Fibroblast of lung (primary cell): ENCODE results near the gene COL4A2. TPM values are rescaled to one million over a fixed set of nuclear protein-coding genes. Genes with fewer than 3 reads are reported as not detected.

Source experiments
- DNase-seq, 2 donors: peaks; one replicate each; pipeline versions ENCODE4 v3.0.0 to v3.0.0-alpha.2; 2010; ENCODE audit warnings: low read depth in 2 of 2
- H2AFZ ChIP-seq: 2 replicates; pipeline ENCODE4 v1.5.1; 2012; ENCODE audit warnings: low read length, control low read depth, inconsistent platforms
- H3K27ac ChIP-seq: 2 replicates; pipeline ENCODE4 v1.5.1; 2011; ENCODE audit warnings: low read length, control low read depth; ENCODE audit not compliant: insufficient read depth
- H3K27me3 ChIP-seq: 2 replicates; pipeline ENCODE4 v1.5.1; 2011; ENCODE audit warnings: mild to moderate bottlenecking, low read length; ENCODE audit not compliant: control insufficient read depth, insufficient read depth
- H3K36me3 ChIP-seq: 2 replicates; pipeline ENCODE4 v1.5.1; 2011; ENCODE audit warnings: low read length; ENCODE audit not compliant: control insufficient read depth, insufficient read depth
- H3K4me1 ChIP-seq: 2 replicates; pipeline ENCODE4 v1.5.1; 2011; ENCODE audit warnings: low read length; ENCODE audit not compliant: control insufficient read depth, insufficient read depth; ENCODE audit errors: extremely low read depth
- H3K4me2 ChIP-seq: 2 replicates; pipeline ENCODE4 v1.5.1; 2011; ENCODE audit warnings: low read length, control low read depth; ENCODE audit not compliant: insufficient read depth; ENCODE audit errors: extremely low read depth
- H3K4me3 ChIP-seq, 4 experiments: fragments of 200-600 bp in 1 of 4; sonication (generic) in 1 of 4; replicated peaks in 1 of 4; 2 replicates each; pipeline ENCODE4 v1.5.1; 2011 to 2016; ENCODE audit warnings: low read length in 4 of 4, low read depth in 3 of 4, mild to moderate bottlenecking in 3 of 4, control low read depth in 2 of 4, inconsistent platforms in 1 of 4, mixed read lengths in 1 of 4; ENCODE audit not compliant: insufficient read depth in 1 of 4; ENCODE audit errors: control extremely low read depth in 1 of 4
- H3K79me2 ChIP-seq: 2 replicates; pipeline ENCODE4 v1.5.1; 2012; ENCODE audit warnings: mild to moderate bottlenecking, low read length, inconsistent platforms; ENCODE audit not compliant: control insufficient read depth, insufficient read depth
- H3K9ac ChIP-seq: 2 replicates; pipeline ENCODE4 v1.5.1; 2011; ENCODE audit warnings: mild to moderate bottlenecking, low read length, control low read depth; ENCODE audit not compliant: insufficient read depth
- H3K9me3 ChIP-seq: 2 replicates; pipeline ENCODE4 v1.5.1; 2012; ENCODE audit warnings: low read depth, low read length; ENCODE audit not compliant: control insufficient read depth, insufficient read depth
- H4K20me1 ChIP-seq: 2 replicates; pipeline ENCODE4 v1.5.1; 2011; ENCODE audit warnings: low read length; ENCODE audit not compliant: control insufficient read depth, insufficient read depth; ENCODE audit errors: extremely low read depth
- EZH2 ChIP-seq: IDR thresholded peaks from 2 replicates; pipeline ENCODE4 v1.5.1; 2012; ENCODE audit warnings: low read length, control low read depth, mild to moderate bottlenecking; ENCODE audit errors: missing control alignments
- polyA plus RNA-seq, 2 donors: library from polyadenylated mRNA; depleted of rRNA in 1 of 2; stranded (reverse) in 1 of 2; unstranded in 1 of 2; fragments of >200 nt; gene quantifications; 2 replicates each; pipeline ENCODE4 v1.2.1, GENCODE V29; 2011 to 2012; ENCODE audit warnings: missing spikeins in 1 of 2
- total RNA-seq: library from RNA; depleted of rRNA; stranded (reverse); fragments of >200 nt; gene quantifications from 2 replicates; pipeline ENCODE4 v1.2.1, GENCODE V29; 2014
- TF ChIP-seq, protein P1 (sequence below), 2 donors: IDR thresholded peaks in 1 of 2; conservative IDR thresholded peaks in 1 of 2; 1 replicate in 1 of 2; 2 replicates in 1 of 2; pipeline ENCODE4 v1.5.1; 2011 to 2012; ENCODE audit warnings: low read length in 2 of 2, control low read depth in 1 of 2, inconsistent platforms in 1 of 2, low read depth in 1 of 2, mild to moderate bottlenecking in 1 of 2

The COL4A2 gene
- total and polyA plus RNA-seq, 2 donors (not counting 1 experiment from before 2014, with no cell fraction given) = 93.1 to 463 TPM

DNA sequence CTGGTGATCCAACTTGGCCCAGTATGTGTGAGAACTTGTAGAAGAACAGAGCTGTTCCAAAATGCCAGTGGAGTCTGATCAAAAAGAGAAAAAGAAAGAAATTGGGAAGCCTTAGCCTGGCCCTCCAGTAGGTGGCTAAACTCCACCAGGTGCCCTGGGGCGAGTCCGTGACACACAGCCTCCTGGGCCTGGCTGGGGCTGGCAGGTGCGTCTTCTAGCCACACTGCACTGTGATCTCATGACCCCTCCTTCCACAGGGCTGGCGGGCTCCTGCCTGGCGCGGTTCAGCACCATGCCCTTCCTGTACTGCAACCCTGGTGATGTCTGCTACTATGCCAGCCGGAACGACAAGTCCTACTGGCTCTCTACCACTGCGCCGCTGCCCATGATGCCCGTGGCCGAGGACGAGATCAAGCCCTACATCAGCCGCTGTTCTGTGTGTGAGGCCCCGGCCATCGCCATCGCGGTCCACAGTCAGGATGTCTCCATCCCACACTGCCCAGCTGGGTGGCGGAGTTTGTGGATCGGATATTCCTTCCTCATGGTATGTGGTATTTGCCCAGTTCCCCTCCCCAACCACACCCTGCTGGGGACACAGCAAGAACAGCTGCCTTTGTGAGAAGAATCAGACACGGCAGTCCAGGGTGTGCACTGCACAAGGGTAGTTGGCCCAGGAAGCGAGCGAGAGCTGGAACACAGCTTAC, 200.7 kb downstream of the COL4A2 start:
- peaks cover 23% of the 10 kb centered on the region for H3K36me3 ChIP-seq
- no peak overlapping the region for H3K4me3 ChIP-seq
- H3K27me3 ChIP-seq = no peaks in the 10 kb centered on the region
- H3K4me1 ChIP-seq = no peaks in the 10 kb centered on the region
- H3K4me2 ChIP-seq = no peak overlapping the region
- H3K27ac ChIP-seq = no peak overlapping the region
- H3K9me3 ChIP-seq = no peaks in the 10 kb centered on the region
- no peak overlapping the region for H2AFZ ChIP-seq
- H4K20me1 ChIP-seq = no peaks in the 10 kb centered on the region
- no peak for DNase-seq
- TF ChIP-seq, protein P1, sequence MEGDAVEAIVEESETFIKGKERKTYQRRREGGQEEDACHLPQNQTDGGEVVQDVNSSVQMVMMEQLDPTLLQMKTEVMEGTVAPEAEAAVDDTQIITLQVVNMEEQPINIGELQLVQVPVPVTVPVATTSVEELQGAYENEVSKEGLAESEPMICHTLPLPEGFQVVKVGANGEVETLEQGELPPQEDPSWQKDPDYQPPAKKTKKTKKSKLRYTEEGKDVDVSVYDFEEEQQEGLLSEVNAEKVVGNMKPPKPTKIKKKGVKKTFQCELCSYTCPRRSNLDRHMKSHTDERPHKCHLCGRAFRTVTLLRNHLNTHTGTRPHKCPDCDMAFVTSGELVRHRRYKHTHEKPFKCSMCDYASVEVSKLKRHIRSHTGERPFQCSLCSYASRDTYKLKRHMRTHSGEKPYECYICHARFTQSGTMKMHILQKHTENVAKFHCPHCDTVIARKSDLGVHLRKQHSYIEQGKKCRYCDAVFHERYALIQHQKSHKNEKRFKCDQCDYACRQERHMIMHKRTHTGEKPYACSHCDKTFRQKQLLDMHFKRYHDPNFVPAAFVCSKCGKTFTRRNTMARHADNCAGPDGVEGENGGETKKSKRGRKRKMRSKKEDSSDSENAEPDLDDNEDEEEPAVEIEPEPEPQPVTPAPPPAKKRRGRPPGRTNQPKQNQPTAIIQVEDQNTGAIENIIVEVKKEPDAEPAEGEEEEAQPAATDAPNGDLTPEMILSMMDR (conservative IDR thresholded peaks at IDR 0.05 in 1 of 2, IDR thresholded peaks at IDR 0.05 in 1 of 2; ENCODE audit: low read depth in 1 of 2, low read length in 2 of 2) = no peak
- TF ChIP-seq EZH2 = no peak
- H3K9ac ChIP-seq = no peak overlapping the region
- H3K79me2 ChIP-seq = no peaks in the 10 kb centered on the region

DNA sequence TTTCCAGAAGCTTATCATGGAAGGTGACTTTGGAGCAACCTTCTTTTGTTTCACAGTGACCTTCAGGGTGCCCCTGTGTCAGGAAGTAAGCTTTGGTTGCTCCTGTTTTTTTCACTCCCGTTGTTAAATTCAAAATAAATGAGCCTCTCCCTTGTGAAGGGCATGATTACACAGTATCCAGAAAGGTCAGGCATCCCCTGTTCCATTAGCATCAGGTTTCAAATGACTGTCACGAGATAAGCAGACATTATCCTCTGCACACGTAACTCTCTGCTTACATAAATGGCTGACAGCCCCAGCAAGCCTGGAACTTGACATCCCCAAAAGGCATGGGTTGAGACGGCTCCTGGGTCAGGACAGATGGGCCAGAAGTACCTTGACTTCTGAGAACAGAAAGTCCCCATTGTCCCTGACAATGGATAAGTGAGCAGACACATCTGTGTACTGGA, 202.4 kb downstream of the COL4A2 start:
- Histone ChIP-seq H3K27me3 (no peaks in the 10 kb centered on the region), H3K9ac (no peak overlapping the region), H3K36me3 (peaks cover 22% of the 10 kb centered on the region), H2AFZ (no peak overlapping the region), H3K4me1 (no peaks in the 10 kb centered on the region), H3K4me2 (no peak overlapping the region), H3K4me3 (no peak overlapping the region), H3K27ac (no peak overlapping the region), H3K79me2 (no peaks in the 10 kb centered on the region), H4K20me1 (no peaks in the 10 kb centered on the region), H3K9me3 (no peaks in the 10 kb centered on the region)
- peak in 1 of 2 donors; percentile 13 for DNase-seq
- TF ChIP-seq, protein P1 (conservative IDR thresholded peaks at IDR 0.05 in 1 of 2, IDR thresholded peaks at IDR 0.05 in 1 of 2; ENCODE audit: low read depth in 1 of 2, low read length in 2 of 2) = no peak
- no peak for TF ChIP-seq EZH2

DNA sequence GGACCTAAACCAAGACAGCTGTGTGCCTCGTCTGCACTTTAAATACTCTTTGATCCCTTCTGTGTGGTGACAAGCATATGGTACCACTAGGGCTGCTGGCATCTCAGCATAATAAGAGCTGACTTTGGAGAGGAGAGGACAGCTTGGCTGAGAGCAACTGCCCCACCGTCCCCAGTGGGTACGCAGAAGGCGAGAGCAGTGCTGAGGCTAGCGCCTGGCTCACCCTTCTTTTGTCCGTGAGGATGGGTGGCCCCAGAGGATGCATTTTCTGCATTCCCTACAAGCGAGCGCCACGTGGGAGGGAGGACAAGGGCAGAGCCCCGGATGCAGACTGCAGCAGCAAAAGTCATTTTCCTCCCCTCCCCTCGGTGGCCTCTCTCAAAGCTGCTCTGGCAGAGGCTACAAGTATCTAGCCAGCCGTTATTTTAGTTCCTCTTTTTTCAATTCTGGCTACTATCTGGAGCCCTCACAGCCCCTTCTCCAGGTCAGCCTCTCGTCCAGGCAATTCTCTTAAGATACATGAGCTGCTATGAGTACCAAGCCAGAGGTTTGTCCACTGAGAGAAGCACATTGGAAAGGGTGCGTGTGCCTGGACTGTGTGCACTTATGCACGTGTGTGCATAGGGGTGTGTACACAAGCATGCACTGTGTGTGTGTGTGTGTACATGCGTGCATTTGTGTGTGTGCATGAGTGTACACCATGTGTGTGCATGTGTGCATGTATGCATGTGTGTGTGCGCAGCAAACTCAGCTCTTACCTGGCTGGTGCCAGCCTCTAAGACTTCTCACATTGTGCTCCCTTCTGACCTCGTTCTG, 203.1 kb downstream of the COL4A2 start:
- no peak for TF ChIP-seq EZH2
- TF ChIP-seq, protein P1 (conservative IDR thresholded peaks at IDR 0.05 in 1 of 2, IDR thresholded peaks at IDR 0.05 in 1 of 2; ENCODE audit: low read depth in 1 of 2, low read length in 2 of 2) = no peak
- H3K27me3 ChIP-seq = no peaks in the 10 kb centered on the region
- H3K4me2 ChIP-seq = no peak overlapping the region
- H3K79me2 ChIP-seq = no peaks in the 10 kb centered on the region
- no peaks in the 10 kb centered on the region for H3K9me3 ChIP-seq
- H3K9ac ChIP-seq = no peak overlapping the region
- H3K4me3 ChIP-seq = no peak overlapping the region
- H2AFZ ChIP-seq = no peak overlapping the region
- no peak overlapping the region for H3K27ac ChIP-seq
- H4K20me1 ChIP-seq = no peaks in the 10 kb centered on the region
- H3K36me3 ChIP-seq = peaks cover 22% of the 10 kb centered on the region
- no peak for DNase-seq
- H3K4me1 ChIP-seq = no peaks in the 10 kb centered on the region
